Calu3 (cell line): ENCODE measurements around the gene PTGS1. TPM values are rescaled to one million over a fixed set of nuclear protein-coding genes. Genes with fewer than 3 reads are reported as not detected.
A peak's percentile ranks its signal among the peaks of the same experiment; 100 is the strongest.

Experiments
- BruUV-seq: library from RNA; stranded (reverse); fragments of 400-500 nt; replicated peaks from 2 replicates; lab custom pipeline; 2021; lab: Mats Ljungman, UMichigan
- CTCF ChIA-PET: fragments of 300-600 bp; sonication (Branson Sonifier 250); formaldehyde crosslinking; loops from one replicate; lab custom pipeline; 2022; ENCODE audit warnings: antibody characterized with exemption; lab: Charles Lee
- DNase-seq: peaks from one replicate; pipeline ENCODE4 v3.0.0; 2022
- H3K27ac Mint-ChIP-seq: one replicate; pipeline ENCODE4 v1.8.0; 2022; ENCODE audit warnings: mixed read lengths; ENCODE audit not compliant: unreplicated experiment
- H3K27me3 Mint-ChIP-seq: one replicate; pipeline ENCODE4 v1.8.0; 2022; ENCODE audit warnings: mixed read lengths; ENCODE audit not compliant: unreplicated experiment
- H3K36me3 Mint-ChIP-seq: one replicate; pipeline ENCODE4 v1.8.0; 2022; ENCODE audit warnings: mild to moderate bottlenecking, moderate library complexity, mixed read lengths; ENCODE audit not compliant: insufficient read depth, unreplicated experiment
- H3K4me1 Mint-ChIP-seq: one replicate; pipeline ENCODE4 v1.8.0; 2022; ENCODE audit warnings: mild to moderate bottlenecking, low read depth, mixed read lengths; ENCODE audit not compliant: unreplicated experiment
- H3K4me3 Mint-ChIP-seq: one replicate; pipeline ENCODE4 v1.8.0; 2022; ENCODE audit warnings: mild to moderate bottlenecking, low read depth, moderate library complexity, mixed read lengths; ENCODE audit not compliant: unreplicated experiment
- H3K9me3 Mint-ChIP-seq: one replicate; pipeline ENCODE4 v1.8.0; 2022; ENCODE audit warnings: low read depth, mixed read lengths; ENCODE audit not compliant: unreplicated experiment
- CTCF ChIP-seq: fragments of 200-600 bp; IDR thresholded peaks from one replicate; pipeline ENCODE4 v1.8.0; 2022; ENCODE audit warnings: antibody characterized with exemption; ENCODE audit not compliant: unreplicated experiment
- intact Hi-C: fragments of 100-400 bp; cut with micrococcal nuclease; formaldehyde crosslinking; loops from one replicate; pipeline ENCODE4 v1.10.0; 2022; ENCODE audit not compliant: unreplicated experiment
- total RNA-seq: library from RNA; stranded (reverse); gene quantifications from 2 replicates; pipeline ENCODE4 v1.2.3, GENCODE V29; 2022

PTGS1 gene
- total RNA-seq, 1 experiment from 2014 or later, result 0.66 TPM

DNA sequence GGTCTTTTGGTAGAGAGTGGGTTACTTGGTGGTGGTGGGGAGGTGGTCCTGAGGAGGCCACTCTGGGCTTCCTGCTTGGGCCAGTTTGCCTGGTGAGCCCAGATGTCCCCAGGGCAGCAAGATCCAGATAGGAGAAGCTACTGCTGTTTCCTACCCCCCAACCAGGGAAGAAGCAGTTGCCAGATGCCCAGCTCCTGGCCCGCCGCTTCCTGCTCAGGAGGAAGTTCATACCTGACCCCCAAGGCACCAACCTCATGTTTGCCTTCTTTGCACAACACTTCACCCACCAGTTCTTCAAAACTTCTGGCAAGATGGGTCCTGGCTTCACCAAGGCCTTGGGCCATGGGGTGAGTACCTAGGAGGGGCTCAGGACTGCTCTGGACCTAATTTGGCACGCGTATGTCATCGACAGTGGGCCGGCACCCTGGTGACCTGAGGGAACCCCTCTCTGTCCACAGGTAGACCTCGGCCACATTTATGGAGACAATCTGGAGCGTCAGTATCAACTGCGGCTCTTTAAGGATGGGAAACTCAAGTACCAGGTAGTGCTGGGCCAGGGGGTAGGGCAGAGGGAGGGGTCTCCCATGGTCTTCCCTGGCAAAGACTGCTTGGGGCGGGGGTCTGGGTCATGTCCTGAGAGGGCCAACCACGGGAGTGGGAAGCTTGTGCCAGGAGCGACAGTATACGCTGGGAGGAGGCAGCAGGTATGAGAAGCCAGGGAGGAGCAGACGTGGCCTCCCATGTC, 10.6 kb downstream of the PTGS1 start:
- Mint-ChIP-seq H3K27me3 (no peaks in the 10 kb centered on the region), H3K9me3 (no peaks in the 10 kb centered on the region), H3K4me3 (no peak overlapping the region), H3K27ac (no peak overlapping the region), H3K36me3 (no peaks in the 10 kb centered on the region), H3K4me1 (peaks cover 24% of the 10 kb centered on the region)
- no TSS peak for BruUV-seq
- CTCF ChIA-PET, result no interaction called here
- no peak for DNase-seq
- TF ChIP-seq CTCF, result no peak
- intact Hi-C loops, result no loop called here

DNA sequence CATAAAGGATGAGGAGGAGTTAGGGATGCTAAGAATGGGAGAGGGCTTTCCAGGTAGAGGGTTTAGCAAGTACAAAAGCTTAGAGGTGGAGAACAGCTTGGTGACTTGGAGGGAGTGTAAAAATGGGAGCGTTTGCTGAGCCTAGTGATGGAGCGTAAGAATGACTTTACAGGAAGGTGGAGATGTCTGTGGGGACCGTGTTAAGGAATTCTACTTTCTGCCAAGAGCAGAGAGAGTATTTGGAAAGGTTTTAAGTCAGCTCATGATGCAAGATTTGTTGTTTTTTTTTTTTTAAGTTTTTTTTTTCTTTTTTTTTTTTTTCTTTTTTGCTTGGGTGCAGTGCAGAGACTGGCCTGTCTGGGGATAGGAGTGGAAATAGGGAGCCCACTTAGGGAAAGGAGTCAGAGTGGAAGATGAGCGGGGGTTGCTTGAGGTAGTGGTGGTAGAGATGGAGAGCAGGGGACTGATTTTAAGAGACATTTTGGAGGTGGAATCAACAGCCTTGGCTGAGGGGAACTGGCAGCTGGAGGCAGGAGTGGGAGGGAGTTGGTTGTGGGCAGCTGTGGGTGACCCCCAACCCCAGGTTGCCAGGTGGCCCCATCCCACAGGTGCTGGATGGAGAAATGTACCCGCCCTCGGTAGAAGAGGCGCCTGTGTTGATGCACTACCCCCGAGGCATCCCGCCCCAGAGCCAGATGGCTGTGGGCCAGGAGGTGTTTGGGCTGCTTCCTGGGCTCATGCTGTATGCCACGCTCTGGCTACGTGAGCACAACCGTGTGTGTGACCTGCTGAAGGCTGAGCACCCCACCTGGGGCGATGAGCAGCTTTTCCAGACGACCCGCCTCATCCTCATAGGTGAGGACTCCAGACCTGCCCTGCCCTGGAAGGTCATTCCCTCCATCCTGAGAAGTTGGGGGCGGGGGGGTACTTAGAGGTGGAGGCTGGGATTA, 12.4 kb downstream of the PTGS1 start:
- intact Hi-C loops, result no loop called here
- Mint-ChIP-seq H3K27ac (peak overlapping the region; percentile 24), H3K36me3 (no peaks in the 10 kb centered on the region), H3K4me1 (peaks cover 15% of the 10 kb centered on the region), H3K27me3 (no peaks in the 10 kb centered on the region), H3K4me3 (peak overlapping the region; percentile 22), H3K9me3 (no peaks in the 10 kb centered on the region)
- peak; percentile 26 for DNase-seq
- CTCF ChIA-PET, result interaction anchor here (0.6 to 0.7 kb wide), 2 partner anchors 287 to 380 kb away, joined by 3 to 7 read pairs; no protein-coding TSS in a partner anchor
- BruUV-seq, result no TSS peak
- no peak for TF ChIP-seq CTCF

DNA sequence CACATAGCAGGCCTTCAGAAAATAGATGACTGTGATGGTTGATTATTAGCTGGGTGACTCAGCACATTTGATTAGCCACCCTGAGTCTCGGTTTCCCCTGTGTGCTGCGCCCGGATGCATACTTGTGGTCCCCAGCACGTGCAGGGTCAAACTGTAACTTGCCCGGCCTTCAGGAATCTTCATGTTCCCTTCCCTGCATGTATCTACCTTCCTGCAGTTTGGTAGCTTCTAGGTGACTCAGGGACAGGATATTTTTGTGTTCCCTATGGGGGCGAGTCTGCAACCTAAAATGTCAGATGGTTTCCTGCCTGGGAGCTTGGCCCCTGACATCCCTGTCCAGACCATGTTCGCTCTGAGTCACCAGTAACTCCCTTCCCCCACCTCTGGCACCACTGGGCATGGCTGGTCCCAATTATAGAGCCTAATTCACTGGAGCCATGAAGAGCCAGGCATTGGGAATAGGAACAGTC, 13.2 kb downstream of the PTGS1 start:
- Mint-ChIP-seq H3K36me3 (no peaks in the 10 kb centered on the region), H3K27me3 (no peaks in the 10 kb centered on the region), H3K27ac (no peak overlapping the region), H3K4me3 (no peak overlapping the region), H3K4me1 (peaks cover 15% of the 10 kb centered on the region), H3K9me3 (no peaks in the 10 kb centered on the region)
- CTCF ChIA-PET, result interaction anchor here (0.6 kb wide), 1 partner anchor 381 kb away, joined by 7 read pairs; no protein-coding TSS in a partner anchor
- no peak for TF ChIP-seq CTCF
- intact Hi-C loops, result no loop called here
- BruUV-seq, result no TSS peak
- peak; percentile 32 for DNase-seq

DNA sequence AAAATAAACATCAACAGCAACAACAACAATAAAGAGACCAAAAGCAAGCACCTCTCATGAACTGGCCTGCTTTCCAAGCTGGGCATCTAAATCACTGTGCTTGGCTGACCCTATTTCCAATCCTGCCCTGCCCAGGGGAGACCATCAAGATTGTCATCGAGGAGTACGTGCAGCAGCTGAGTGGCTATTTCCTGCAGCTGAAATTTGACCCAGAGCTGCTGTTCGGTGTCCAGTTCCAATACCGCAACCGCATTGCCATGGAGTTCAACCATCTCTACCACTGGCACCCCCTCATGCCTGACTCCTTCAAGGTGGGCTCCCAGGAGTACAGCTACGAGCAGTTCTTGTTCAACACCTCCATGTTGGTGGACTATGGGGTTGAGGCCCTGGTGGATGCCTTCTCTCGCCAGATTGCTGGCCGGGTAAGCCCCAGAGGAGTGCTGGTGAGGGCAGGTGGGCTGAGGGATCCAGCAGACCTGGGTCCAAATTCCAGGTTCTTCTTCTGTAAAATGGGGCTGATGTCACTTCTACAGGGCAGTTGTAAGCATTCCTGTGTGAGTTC, 15.6 kb downstream of the PTGS1 start:
- no peak for TF ChIP-seq CTCF
- Mint-ChIP-seq H3K36me3 (peaks cover 7% of the 10 kb centered on the region), H3K9me3 (no peaks in the 10 kb centered on the region), H3K4me3 (no peak overlapping the region), H3K4me1 (peaks cover 26% of the 10 kb centered on the region), H3K27me3 (no peaks in the 10 kb centered on the region), H3K27ac (no peak overlapping the region)
- intact Hi-C loops, result no loop called here
- BruUV-seq, result no TSS peak
- CTCF ChIA-PET, result no interaction called here
- DNase-seq, result no peak
